GM12878 (cell line): ENCODE measurements around the gene RPUSD2. TPM values are rescaled to one million over a fixed set of nuclear protein-coding genes. Genes with fewer than 3 reads are reported as not detected.

Experiments used
- ATAC-seq: fragments of 200-7000 bp; cut with Tn5 transposase; 3 replicates; pipeline ENCODE4 v1.9.1; 2020; ENCODE audit warnings: mild to moderate bottlenecking, moderate library complexity
- BruUV-seq: library from RNA; stranded (reverse); fragments of 400-500 nt; replicated peaks from 2 replicates; lab custom pipeline; 2021; lab: Mats Ljungman, UMichigan
- CTCF ChIA-PET: fragments of 300-600 bp; sonication (Branson Sonifier 250); formaldehyde crosslinking; extraction: SDS; loops from one replicate; lab custom pipeline; 2021; ENCODE audit warnings: inconsistent platforms; lab: Yijun Ruan, JAX
- POLR2A ChIA-PET: fragments of 350-600 bp; formaldehyde crosslinking; extraction: SDS; loops from one replicate; lab custom pipeline; 2021; ENCODE audit warnings: inconsistent platforms; lab: Charles Lee
- RAD21 ChIA-PET: fragments of 300-600 bp; sonication (Branson Sonifier 250); formaldehyde crosslinking; loops from one replicate; lab custom pipeline; 2023; ENCODE audit warnings: antibody characterized with exemption; ENCODE audit not compliant: unreplicated experiment; lab: Charles Lee
- SMC1A ChIA-PET: fragments of 300-600 bp; sonication (Branson Sonifier 250); formaldehyde crosslinking; loops from one replicate; lab custom pipeline; 2023; ENCODE audit not compliant: unreplicated experiment, uncharacterized antibody; lab: Charles Lee
- DNase-seq: peaks from one replicate; pipeline ENCODE4 v3.0.0-alpha.2; 2011; ENCODE audit warnings: low read depth, low spot score
- FAIRE-seq: peaks from 3 replicates; lab custom pipeline; 2011; peaks lifted over from hg19 to GRCh38; lab: Jason Lieb, UNC
- H2AFZ ChIP-seq: 2 replicates; pipeline ENCODE4 v1.6.0; 2011; ENCODE audit warnings: low read depth, low read length, control low read depth; ENCODE audit not compliant: control insufficient read depth
- H3K27ac ChIP-seq: 2 replicates; pipeline ENCODE4 v1.5.1; 2011; ENCODE audit warnings: control low read depth; ENCODE audit not compliant: control insufficient read depth, insufficient read depth
- H3K27me3 ChIP-seq, 2 experiments: replicated peaks in 1 of 2; 2 replicates each; pipeline versions ENCODE4 v1.6.0 to v1.6.1; 2011; ENCODE audit warnings: low read length in 1 of 2; ENCODE audit not compliant: control insufficient read depth in 2 of 2, insufficient read depth in 2 of 2
- H3K36me3 ChIP-seq, 2 experiments: 2 replicates each; pipeline ENCODE4 v1.5.1; 2011; ENCODE audit warnings: low read length in 1 of 2; ENCODE audit not compliant: control insufficient read depth in 2 of 2, insufficient read depth in 2 of 2
- H3K4me1 ChIP-seq: 2 replicates; pipeline ENCODE4 v1.6.1; 2011; ENCODE audit warnings: mild to moderate bottlenecking, low read length, moderate library complexity, mixed read lengths; ENCODE audit not compliant: control insufficient read depth, insufficient read depth
- H3K4me2 ChIP-seq: 2 replicates; pipeline ENCODE4 v1.6.0; 2011; ENCODE audit warnings: control low read depth; ENCODE audit not compliant: control insufficient read depth, insufficient read depth
- H3K4me3 ChIP-seq: fragments of 200-600 bp; sonication (generic); 2 replicates; pipeline ENCODE4 v1.5.1; 2016
- H3K79me2 ChIP-seq: 2 replicates; pipeline ENCODE4 v1.6.0; 2011; ENCODE audit warnings: low read length; ENCODE audit not compliant: control insufficient read depth, insufficient read depth
- H3K9ac ChIP-seq: 2 replicates; pipeline ENCODE4 v1.8.0; 2011; ENCODE audit warnings: low read length, control low read depth, mixed read lengths; ENCODE audit not compliant: control insufficient read depth, insufficient read depth
- H3K9me3 ChIP-seq: replicated peaks from 3 replicates; pipeline ENCODE4 v1.5.1; 2011; ENCODE audit warnings: mild to moderate bottlenecking, low read length; ENCODE audit not compliant: control insufficient read depth, insufficient read depth
- H4K20me1 ChIP-seq: 2 replicates; pipeline ENCODE4 v1.6.0; 2011; ENCODE audit not compliant: control insufficient read depth, insufficient read depth
- BCL11A ChIP-seq: IDR thresholded peaks from 2 replicates; pipeline ENCODE4 v1.6.1; 2011; ENCODE audit warnings: low read depth, low read length
- CHD1 ChIP-seq: IDR thresholded peaks from 2 replicates; pipeline ENCODE4 v1.6.1; 2012; ENCODE audit warnings: low read depth, low read length, improper control_type of control experiment
- EP300 ChIP-seq, 2 experiments: fragments of 150-350 bp in 1 of 2; IDR thresholded peaks; 2 replicates each; pipeline ENCODE4 v1.6.1; 2011 to 2012; ENCODE audit warnings: low read depth in 2 of 2, low read length in 2 of 2, borderline replicate concordance in 1 of 2, improper control_type of control experiment in 1 of 2, inconsistent platforms in 1 of 2; ENCODE audit not compliant: control insufficient read depth in 1 of 2
- LARP7 ChIP-seq: fragments of 450-650 bp; IDR thresholded peaks from 2 replicates; pipeline ENCODE4 v1.6.1; 2017; ENCODE audit warnings: mild to moderate bottlenecking
- NRF1 ChIP-seq: conservative IDR thresholded peaks from 2 replicates; pipeline ENCODE4 v1.6.1; 2011; ENCODE audit warnings: mild to moderate bottlenecking, low read depth, low read length, improper control_type of control experiment
- POLR2A ChIP-seq: IDR thresholded peaks from 2 replicates; pipeline ENCODE4 v1.6.1; 2011; ENCODE audit warnings: low read depth, mild to moderate bottlenecking, low read length
- RAD51 ChIP-seq: fragments of 450-650 bp; IDR thresholded peaks from 2 replicates; pipeline ENCODE4 v1.6.1; 2016; ENCODE audit warnings: moderate library complexity, mild to moderate bottlenecking, inconsistent platforms
- SIN3A ChIP-seq: IDR thresholded peaks from 2 replicates; pipeline ENCODE4 v1.6.1; 2012; ENCODE audit warnings: low read depth, low read length, improper control_type of control experiment
- SMAD5 ChIP-seq: IDR thresholded peaks from 2 replicates; pipeline ENCODE4 v1.6.1; 2016; ENCODE audit warnings: antibody characterized with exemption, low read depth
- TBL1XR1 ChIP-seq: IDR thresholded peaks from 2 replicates; pipeline ENCODE4 v1.6.1; 2012; ENCODE audit warnings: low read depth, low read length, improper control_type of control experiment
- YBX1 ChIP-seq: fragments of 450-650 bp; IDR thresholded peaks from 2 replicates; pipeline ENCODE4 v1.6.1; 2016; ENCODE audit warnings: antibody characterized with exemption
- ZNF207 ChIP-seq: fragments of 450-650 bp; IDR thresholded peaks from 2 replicates; pipeline ENCODE4 v1.6.1; 2014; ENCODE audit warnings: antibody characterized with exemption, mild to moderate bottlenecking, borderline replicate concordance
- WGBS: methylation state at CpG from one replicate; pipeline ENCODE4 v1.1.6; 2016; ENCODE audit warnings: low lambda C conversion rate; ENCODE audit not compliant: insufficient replicate concordance, insufficient coverage; ENCODE audit errors: missing lambda C conversion rate; 5-methylcytosine and 5-hydroxymethylcytosine counted together
- in situ Hi-C: fragments of 300-500 bp; cut with MboI; formaldehyde crosslinking; loops from 9 replicates; pipeline ENCODE4 v1.14.3; 2018; ENCODE audit warnings: mixed read lengths
- intact Hi-C: fragments of 100-400 bp; cut with micrococcal nuclease; formaldehyde crosslinking; loops from one replicate; pipeline ENCODE4 v1.14.2; 2022; ENCODE audit not compliant: unreplicated experiment
- polyA plus RNA-seq, 11 experiments: library from polyadenylated mRNA; depleted of rRNA in 4 of 11; unstranded in 6 of 11; stranded (reverse) in 5 of 11; fragments of >200 nt; fragmentation: Nextera tagmentation in 4 of 11; fragmentation: Illumina TruSeq in 1 of 11; extraction: Ambion mirVana in 4 of 11; extraction: Trizol in 1 of 11; gene quantifications; 1 replicate in 1 of 11; 2 replicates in 10 of 11; pipeline versions ENCODE4 v1.2.1 to v1.2.3, GENCODE V29; 2011 to 2016; ENCODE audit warnings: inconsistent platforms in 2 of 11, missing spikeins in 2 of 11, low read depth in 1 of 11
- total RNA-seq, 4 experiments: library from RNA; depleted of rRNA in 3 of 4; stranded (reverse); fragments of >200 nt in 3 of 4; fragmentation: Illumina TruSeq in 1 of 4; extraction: Trizol in 1 of 4; gene quantifications; 2 replicates each; pipeline versions ENCODE4 v1.2.1 to v1.2.3, GENCODE V29; 2013 to 2021
- TF ChIP-seq, protein P1 (sequence below): fragments of 450-650 bp; IDR thresholded peaks from 2 replicates; pipeline ENCODE4 v1.6.1; 2016; ENCODE audit warnings: mild to moderate bottlenecking
- TF ChIP-seq, protein P2 (sequence below): fragments of 450-650 bp; IDR thresholded peaks from 2 replicates; pipeline ENCODE4 v1.6.1; 2016; ENCODE audit warnings: mild to moderate bottlenecking, moderate library complexity, borderline replicate concordance

The RPUSD2 gene
- total and polyA plus RNA-seq, 10 of the 15 experiments (the other 5 are each of a cell fraction or from before 2014, with no cell fraction given), result 4.0 to 33.3 (median 18.5) TPM

DNA sequence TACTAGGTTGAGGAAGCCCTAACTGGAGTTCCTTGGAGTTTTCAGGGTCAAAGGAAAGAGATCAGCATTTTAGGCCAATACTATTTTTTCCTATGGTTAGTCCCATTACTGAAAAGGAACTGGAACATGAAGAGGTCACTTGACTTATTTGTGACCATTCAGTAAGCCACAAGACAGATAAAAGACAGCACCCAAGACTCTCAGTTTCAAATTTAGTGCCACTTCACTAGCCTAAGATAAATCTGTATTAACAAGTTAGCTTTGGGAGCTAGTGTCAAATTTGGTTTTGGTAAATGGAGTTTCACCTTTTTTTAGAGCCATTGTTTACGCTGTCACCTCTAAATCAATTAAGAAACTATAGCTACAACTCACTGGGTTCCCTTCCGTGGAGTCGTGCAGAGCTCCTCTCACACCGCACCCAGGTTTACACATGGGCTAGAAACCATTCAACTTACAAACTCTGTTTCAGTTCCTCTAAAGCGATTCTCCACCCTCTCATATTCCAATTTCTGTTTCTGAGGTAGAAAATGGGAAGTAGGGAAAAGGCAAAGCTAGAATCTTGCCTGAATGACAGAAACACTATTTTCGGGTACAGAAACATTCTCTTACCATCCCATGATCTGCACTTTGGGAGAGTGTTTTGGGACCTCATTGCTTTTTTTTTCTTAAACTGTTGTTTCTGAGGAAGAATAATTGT is 18.6 kb upstream of the RPUSD2 start (continued):
- TF ChIP-seq NRF1, result no peak
- peak; percentile 70 for TF ChIP-seq BCL11A

DNA sequence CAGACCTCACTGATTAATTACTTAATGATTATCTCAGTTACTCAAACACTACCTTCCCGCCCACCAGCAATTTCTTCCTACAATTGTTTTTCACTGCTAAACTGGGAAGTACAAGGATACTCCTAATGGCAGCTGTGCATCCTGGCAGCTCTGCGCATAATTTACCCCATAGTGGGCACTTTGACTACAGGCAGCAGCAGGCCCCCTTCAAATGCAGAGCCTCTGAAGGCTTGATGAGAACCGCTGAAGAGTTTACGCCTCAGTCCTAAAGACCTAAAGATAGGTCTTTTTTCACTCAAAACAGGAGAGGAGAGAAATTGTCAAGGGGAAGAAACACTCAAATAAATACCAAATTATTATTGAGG is 15.0 kb upstream of the RPUSD2 start:
- RAD21 ChIA-PET, result interaction anchor here (0.6 to 5.3 kb wide), 6 partner anchors 10 to 113 kb away, joined by 3 to 39 read pairs (median 4); partner anchors contain the start of genes BAHD1 and CCDC32
- peak overlapping the region; percentile 61 for H3K4me3 ChIP-seq
- peaks cover 77% of the 10 kb centered on the region for H3K4me1 ChIP-seq
- peak overlapping the region; percentile 71 for H3K9ac ChIP-seq
- H2AFZ ChIP-seq, result peak overlapping the region; percentile 10; the same call in 1 of the 2 replicates
- peak overlapping the region; percentile 83 for H3K27ac ChIP-seq
- intact Hi-C loops (no loop called here), in situ Hi-C loops (no loop called here)
- BruUV-seq, result TSS peak; percentile 68
- H3K9me3 ChIP-seq, result no peaks in the 10 kb centered on the region
- no peak for FAIRE-seq
- CTCF ChIA-PET, result interaction anchor here (0.7 to 2.1 kb wide), 10 partner anchors 8 to 35 kb away, joined by 3 to 12 read pairs (median 5); partner anchors contain the start of genes CCDC32 and RPUSD2
- no peak for DNase-seq
- WGBS, result 82% methylated on average over 4 of the region's 4 CpGs
- SMC1A ChIA-PET, result interaction anchor here (0.7 to 6.2 kb wide), 9 partner anchors 8 to 770 kb away, joined by 3 to 60 read pairs (median 4); partner anchors contain the start of gene CCDC32
- no peaks in the 10 kb centered on the region for H4K20me1 ChIP-seq
- H3K27me3 ChIP-seq, result no peaks in the 10 kb centered on the region
- peak overlapping the region; percentile 71 for H3K4me2 ChIP-seq
- POLR2A ChIA-PET, result interaction anchor here (0.6 to 5.6 kb wide), 8 partner anchors 8 to 39 kb away, joined by 3 to 47 read pairs (median 7); partner anchors contain the start of genes CCDC32 and RPUSD2
- TF ChIP-seq YBX1 (no peak), SIN3A (no peak), EP300 (IDR thresholded peaks at IDR 0.05; ENCODE audit: borderline replicate concordance in 1 of 2, control insufficient read depth in 1 of 2, low read depth in 2 of 2, low read length in 2 of 2) (0 out of 4 replicates have a peak, but pooled peaks of 1 of the 2 experiments have one; percentile 2), TBL1XR1 (0 out of 2 replicates have a peak, but pooled peaks have one; percentile 7), RAD51 (no peak), LARP7 (no peak), CHD1 (0 out of 2 replicates have a peak, but pooled peaks have one; percentile 34), ZNF207 (no peak), SMAD5 (no peak), POLR2A (no peak)
- TF ChIP-seq, protein P1, sequence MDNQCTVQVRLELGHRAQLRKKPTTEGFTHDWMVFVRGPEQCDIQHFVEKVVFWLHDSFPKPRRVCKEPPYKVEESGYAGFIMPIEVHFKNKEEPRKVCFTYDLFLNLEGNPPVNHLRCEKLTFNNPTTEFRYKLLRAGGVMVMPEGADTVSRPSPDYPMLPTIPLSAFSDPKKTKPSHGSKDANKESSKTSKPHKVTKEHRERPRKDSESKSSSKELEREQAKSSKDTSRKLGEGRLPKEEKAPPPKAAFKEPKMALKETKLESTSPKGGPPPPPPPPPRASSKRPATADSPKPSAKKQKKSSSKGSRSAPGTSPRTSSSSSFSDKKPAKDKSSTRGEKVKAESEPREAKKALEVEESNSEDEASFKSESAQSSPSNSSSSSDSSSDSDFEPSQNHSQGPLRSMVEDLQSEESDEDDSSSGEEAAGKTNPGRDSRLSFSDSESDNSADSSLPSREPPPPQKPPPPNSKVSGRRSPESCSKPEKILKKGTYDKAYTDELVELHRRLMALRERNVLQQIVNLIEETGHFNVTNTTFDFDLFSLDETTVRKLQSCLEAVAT, result 0 out of 2 replicates have a peak, but pooled peaks have one; percentile 30
- TF ChIP-seq, protein P2, sequence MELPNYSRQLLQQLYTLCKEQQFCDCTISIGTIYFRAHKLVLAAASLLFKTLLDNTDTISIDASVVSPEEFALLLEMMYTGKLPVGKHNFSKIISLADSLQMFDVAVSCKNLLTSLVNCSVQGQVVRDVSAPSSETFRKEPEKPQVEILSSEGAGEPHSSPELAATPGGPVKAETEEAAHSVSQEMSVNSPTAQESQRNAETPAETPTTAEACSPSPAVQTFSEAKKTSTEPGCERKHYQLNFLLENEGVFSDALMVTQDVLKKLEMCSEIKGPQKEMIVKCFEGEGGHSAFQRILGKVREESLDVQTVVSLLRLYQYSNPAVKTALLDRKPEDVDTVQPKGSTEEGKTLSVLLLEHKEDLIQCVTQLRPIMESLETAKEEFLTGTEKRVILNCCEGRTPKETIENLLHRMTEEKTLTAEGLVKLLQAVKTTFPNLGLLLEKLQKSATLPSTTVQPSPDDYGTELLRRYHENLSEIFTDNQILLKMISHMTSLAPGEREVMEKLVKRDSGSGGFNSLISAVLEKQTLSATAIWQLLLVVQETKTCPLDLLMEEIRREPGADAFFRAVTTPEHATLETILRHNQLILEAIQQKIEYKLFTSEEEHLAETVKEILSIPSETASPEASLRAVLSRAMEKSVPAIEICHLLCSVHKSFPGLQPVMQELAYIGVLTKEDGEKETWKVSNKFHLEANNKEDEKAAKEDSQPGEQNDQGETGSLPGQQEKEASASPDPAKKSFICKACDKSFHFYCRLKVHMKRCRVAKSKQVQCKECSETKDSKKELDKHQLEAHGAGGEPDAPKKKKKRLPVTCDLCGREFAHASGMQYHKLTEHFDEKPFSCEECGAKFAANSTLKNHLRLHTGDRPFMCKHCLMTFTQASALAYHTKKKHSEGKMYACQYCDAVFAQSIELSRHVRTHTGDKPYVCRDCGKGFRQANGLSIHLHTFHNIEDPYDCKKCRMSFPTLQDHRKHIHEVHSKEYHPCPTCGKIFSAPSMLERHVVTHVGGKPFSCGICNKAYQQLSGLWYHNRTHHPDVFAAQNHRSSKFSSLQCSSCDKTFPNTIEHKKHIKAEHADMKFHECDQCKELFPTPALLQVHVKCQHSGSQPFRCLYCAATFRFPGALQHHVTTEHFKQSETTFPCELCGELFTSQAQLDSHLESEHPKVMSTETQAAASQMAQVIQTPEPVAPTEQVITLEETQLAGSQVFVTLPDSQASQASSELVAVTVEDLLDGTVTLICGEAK, result no peak
- no peak for ATAC-seq
- H3K79me2 ChIP-seq, result peaks cover 28% of the 10 kb centered on the region
- H3K36me3 ChIP-seq, result peaks cover 0 to 8% of the 10 kb centered on the region in 2 experiments; a peak in 1 of 4 replicates
